ENCODE measurements around the gene ZNF146.

ZNF146 gene

DNA sequence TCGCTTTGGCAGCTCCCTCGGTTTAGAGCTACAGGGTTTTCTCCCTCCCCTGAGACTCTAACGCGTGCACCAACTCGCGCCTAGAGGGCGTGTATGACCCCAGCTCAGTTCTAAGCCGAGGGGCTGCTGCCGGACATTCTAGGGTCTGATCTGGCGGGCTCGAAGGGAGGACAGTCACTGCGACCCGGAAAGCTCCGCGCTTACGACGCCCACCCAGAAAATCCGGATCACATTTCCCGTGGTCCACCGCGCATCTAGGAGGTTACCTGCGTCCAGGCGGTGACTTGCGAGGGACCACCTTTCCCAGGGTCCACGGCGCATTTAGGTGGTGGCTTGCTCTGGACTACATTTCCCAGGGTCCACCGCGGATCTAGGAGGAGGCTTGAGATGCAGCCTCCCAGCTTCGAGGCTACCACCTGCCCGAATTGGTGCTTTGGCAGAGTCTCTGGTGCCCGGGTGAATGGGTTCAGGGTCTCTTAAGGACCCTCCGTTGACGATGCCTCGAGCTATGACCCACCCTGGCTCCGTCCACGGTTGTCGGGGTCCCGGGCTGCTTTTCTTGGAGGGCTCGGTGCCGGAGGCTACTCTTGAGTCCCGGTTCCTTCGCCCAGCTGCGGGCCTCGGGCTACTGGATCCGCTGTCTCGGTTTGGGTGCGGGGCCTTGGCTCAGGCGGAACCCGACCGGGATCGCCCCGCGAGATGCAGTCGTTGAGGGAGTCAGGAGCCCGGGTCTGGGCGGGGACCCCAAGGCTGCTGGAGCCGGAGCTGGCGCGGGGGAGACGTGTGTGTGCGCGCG lies 30.5 kb downstream of the ZNF146 start:
- Histone ChIP-seq H2BK15ac (ENCODE audit: low read depth, poor library complexity, severe bottlenecking) (no peak overlapping the region), H2AFZ (ENCODE audit: low read depth, low read length) (no peak overlapping the region), H3K9ac (ENCODE audit: low read length) (peak overlapping the region; percentile 65), H3K4ac (ENCODE audit: low read depth in 1 of 2, low read length in 2 of 2) (no peak overlapping the region), H3K79me1 (replicated peaks; ENCODE audit: low read length, poor library complexity, severe bottlenecking) (no peaks in the 10 kb centered on the region), H2BK120ac (ENCODE audit: low read depth, low read length) (no peak overlapping the region), H3K14ac (ENCODE audit: low read length in 2 of 2) (no peak overlapping the region), H3K9me3 (ENCODE audit: control insufficient read depth, low read length) (no peaks in the 10 kb centered on the region), H3K4me1 (ENCODE audit: control insufficient read depth, insufficient read depth, low read depth, low read length) (peaks cover 8% of the 10 kb centered on the region), H3K23ac (ENCODE audit: low read length in 2 of 2) (no peak overlapping the region), H3K36me3 (ENCODE audit: control insufficient read depth in 1 of 2, insufficient read depth in 2 of 2, low read depth in 1 of 2, low read length in 2 of 2) (peaks cover under 1 to 3% of the 10 kb centered on the region in 2 experiments), H3K27ac (ENCODE audit: low read length, poor library complexity, severe bottlenecking) (no peak overlapping the region), H3K18ac (ENCODE audit: low read depth in 1 of 2, low read length in 2 of 2) (no peak overlapping the region), H2BK5ac (ENCODE audit: low read depth, low read length, poor library complexity, severe bottlenecking) (no peak overlapping the region), H3K4me2 (ENCODE audit: low read length, poor library complexity, severe bottlenecking) (no peak overlapping the region), H4K8ac (ENCODE audit: low read length) (no peak overlapping the region), H2BK12ac (ENCODE audit: low read length in 2 of 2) (no peak overlapping the region), H3K27me3 (ENCODE audit: control insufficient read depth in 1 of 2, insufficient read depth in 1 of 2, low read length in 2 of 2) (peaks cover 5 to 15% of the 10 kb centered on the region in 2 experiments), H2AK5ac (ENCODE audit: low read length, severe bottlenecking) (no peak overlapping the region), H3K4me3 (ENCODE audit: insufficient read depth in 1 of 2, low read depth in 1 of 2, low read length in 2 of 2) (peak overlapping the region; percentile 18 to 76), H4K91ac (ENCODE audit: low read length) (no peak overlapping the region)
- no peak for DNase-seq
- WGBS: 41% methylated on average over 63 of the region's 63 CpGs

- WGBS: 92% methylated on average over 28 of the region's 29 CpGs
These were observed 31.1 kb downstream of the ZNF146 start for GRCh38 chr19:36246006-36246481.

GRCh38 chr19:36252047-36252446 lies 37.1 kb downstream of the ZNF146 start:
- no peaks in the 10 kb centered on the region for H3K4me1 ChIP-seq (ENCODE audit: control insufficient read depth, insufficient read depth, low read depth, low read length)
- no peak overlapping the region for H3K9ac ChIP-seq (ENCODE audit: low read length)
- no peak overlapping the region for H3K4ac ChIP-seq (ENCODE audit: low read depth in 1 of 2, low read length in 2 of 2)
- DNase-seq: no peak
- no peak overlapping the region for H3K27ac ChIP-seq (ENCODE audit: low read length, poor library complexity, severe bottlenecking)
- no peak overlapping the region for H2BK15ac ChIP-seq (ENCODE audit: low read depth, poor library complexity, severe bottlenecking)
- H3K14ac ChIP-seq (ENCODE audit: low read length in 2 of 2): no peak overlapping the region
- no peaks in the 10 kb centered on the region for H3K9me3 ChIP-seq (ENCODE audit: control insufficient read depth, low read length)
- no peaks in the 10 kb centered on the region for H3K79me1 ChIP-seq (replicated peaks; ENCODE audit: low read length, poor library complexity, severe bottlenecking)
- WGBS: no CpG with 5 or more reads among the region's 1 CpG
- H3K27me3 ChIP-seq (ENCODE audit: control insufficient read depth in 1 of 2, insufficient read depth in 1 of 2, low read length in 2 of 2): no peaks in the 10 kb centered on the region
- no peak overlapping the region for H3K4me3 ChIP-seq (ENCODE audit: insufficient read depth in 1 of 2, low read depth in 1 of 2, low read length in 2 of 2)
- H2BK12ac ChIP-seq (ENCODE audit: low read length in 2 of 2): no peak overlapping the region
- H3K36me3 ChIP-seq (ENCODE audit: control insufficient read depth in 1 of 2, insufficient read depth in 2 of 2, low read depth in 1 of 2, low read length in 2 of 2): peaks cover 0 to 10% of the 10 kb centered on the region in 2 experiments
- H3K4me2 ChIP-seq (ENCODE audit: low read length, poor library complexity, severe bottlenecking): no peak overlapping the region
- no peak overlapping the region for H3K18ac ChIP-seq (ENCODE audit: low read depth in 1 of 2, low read length in 2 of 2)
- H4K8ac ChIP-seq (ENCODE audit: low read length): no peak overlapping the region
- H2BK5ac ChIP-seq (ENCODE audit: low read depth, low read length, poor library complexity, severe bottlenecking): no peak overlapping the region
- H2AK5ac ChIP-seq (ENCODE audit: low read length, severe bottlenecking): no peak overlapping the region
- no peak overlapping the region for H3K23ac ChIP-seq (ENCODE audit: low read length in 2 of 2)
- no peak overlapping the region for H2AFZ ChIP-seq (ENCODE audit: low read depth, low read length)
- no peak overlapping the region for H2BK120ac ChIP-seq (ENCODE audit: low read depth, low read length)
- no peak overlapping the region for H4K91ac ChIP-seq (ENCODE audit: low read length)

More at GRCh38 chr19:36246006-36246481, 31.1 kb downstream of the ZNF146 start:
- no peak overlapping the region for H3K27ac ChIP-seq (ENCODE audit: low read length, poor library complexity, severe bottlenecking)
- peak overlapping the region in 1 of 2 experiments; percentile 76 for H3K4me3 ChIP-seq (ENCODE audit: insufficient read depth in 1 of 2, low read depth in 1 of 2, low read length in 2 of 2)
- peaks cover 0 to 3% of the 10 kb centered on the region in 2 experiments for H3K36me3 ChIP-seq (ENCODE audit: control insufficient read depth in 1 of 2, insufficient read depth in 2 of 2, low read depth in 1 of 2, low read length in 2 of 2)
- DNase-seq: no peak
- H3K4me2 ChIP-seq (ENCODE audit: low read length, poor library complexity, severe bottlenecking): no peak overlapping the region
- no peak overlapping the region for H2BK5ac ChIP-seq (ENCODE audit: low read depth, low read length, poor library complexity, severe bottlenecking)
- no peak overlapping the region for H2BK120ac ChIP-seq (ENCODE audit: low read depth, low read length)
- H2AK5ac ChIP-seq (ENCODE audit: low read length, severe bottlenecking): no peak overlapping the region
- no peak overlapping the region for H2BK12ac ChIP-seq (ENCODE audit: low read length in 2 of 2)
- H3K79me1 ChIP-seq (replicated peaks; ENCODE audit: low read length, poor library complexity, severe bottlenecking): no peaks in the 10 kb centered on the region
- peak overlapping the region; percentile 65 for H3K9ac ChIP-seq (ENCODE audit: low read length)
- H3K23ac ChIP-seq (ENCODE audit: low read length in 2 of 2): no peak overlapping the region
- H4K8ac ChIP-seq (ENCODE audit: low read length): no peak overlapping the region
- no peaks in the 10 kb centered on the region for H3K9me3 ChIP-seq (ENCODE audit: control insufficient read depth, low read length)
- H3K18ac ChIP-seq (ENCODE audit: low read depth in 1 of 2, low read length in 2 of 2): no peak overlapping the region
- H3K14ac ChIP-seq (ENCODE audit: low read length in 2 of 2): peak overlapping the region in 1 of 2 experiments; percentile 18
- peaks cover 5 to 15% of the 10 kb centered on the region in 2 experiments for H3K27me3 ChIP-seq (ENCODE audit: control insufficient read depth in 1 of 2, insufficient read depth in 1 of 2, low read length in 2 of 2)
- no peak overlapping the region for H2AFZ ChIP-seq (ENCODE audit: low read depth, low read length)
- H4K91ac ChIP-seq (ENCODE audit: low read length): peak overlapping the region; percentile 57
- no peak overlapping the region for H2BK15ac ChIP-seq (ENCODE audit: low read depth, poor library complexity, severe bottlenecking)
- H3K4me1 ChIP-seq (ENCODE audit: control insufficient read depth, insufficient read depth, low read depth, low read length): peaks cover 8% of the 10 kb centered on the region
- H3K4ac ChIP-seq (ENCODE audit: low read depth in 1 of 2, low read length in 2 of 2): no peak overlapping the region

DNA sequence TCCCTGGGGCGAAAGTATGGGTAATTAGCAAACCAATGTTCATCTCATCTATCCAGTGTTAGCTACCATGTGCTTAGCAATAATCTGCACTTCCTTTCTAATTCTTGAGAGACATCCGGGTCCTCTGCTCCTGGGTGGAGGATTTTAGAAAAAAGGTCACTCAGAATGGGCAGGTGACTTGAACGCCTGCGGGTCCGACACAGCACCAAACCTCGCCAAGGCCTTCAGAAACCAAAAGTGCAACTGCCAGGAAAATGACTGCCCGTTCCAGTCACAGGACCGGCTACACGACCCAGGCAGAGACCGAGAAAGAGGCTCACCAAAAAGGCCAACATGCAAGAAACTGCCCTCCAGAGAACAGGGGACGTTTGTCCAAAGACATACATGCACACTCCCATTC lies 39.9 kb downstream of the ZNF146 start:
- no peak overlapping the region for H3K9ac ChIP-seq (ENCODE audit: low read length)
- 92% methylated on average over 11 of the region's 11 CpGs for WGBS

More for the DNA sequence above, 39.9 kb downstream of the ZNF146 start:
- Histone ChIP-seq H2AK5ac (ENCODE audit: low read length, severe bottlenecking) (no peak overlapping the region), H3K9me3 (ENCODE audit: control insufficient read depth, low read length) (no peaks in the 10 kb centered on the region), H3K4me3 (ENCODE audit: insufficient read depth in 1 of 2, low read depth in 1 of 2, low read length in 2 of 2) (no peak overlapping the region), H4K8ac (ENCODE audit: low read length) (no peak overlapping the region), H3K79me1 (replicated peaks; ENCODE audit: low read length, poor library complexity, severe bottlenecking) (no peaks in the 10 kb centered on the region), H4K91ac (ENCODE audit: low read length) (no peak overlapping the region), H3K27ac (ENCODE audit: low read length, poor library complexity, severe bottlenecking) (no peak overlapping the region), H3K14ac (ENCODE audit: low read length in 2 of 2) (no peak overlapping the region), H2BK15ac (ENCODE audit: low read depth, poor library complexity, severe bottlenecking) (no peak overlapping the region), H2AFZ (ENCODE audit: low read depth, low read length) (no peak overlapping the region), H2BK5ac (ENCODE audit: low read depth, low read length, poor library complexity, severe bottlenecking) (no peak overlapping the region), H3K27me3 (ENCODE audit: control insufficient read depth in 1 of 2, insufficient read depth in 1 of 2, low read length in 2 of 2) (no peaks in the 10 kb centered on the region), H2BK120ac (ENCODE audit: low read depth, low read length) (no peak overlapping the region), H3K4me1 (ENCODE audit: control insufficient read depth, insufficient read depth, low read depth, low read length) (no peaks in the 10 kb centered on the region), H3K4me2 (ENCODE audit: low read length, poor library complexity, severe bottlenecking) (no peak overlapping the region), H3K18ac (ENCODE audit: low read depth in 1 of 2, low read length in 2 of 2) (no peak overlapping the region), H3K4ac (ENCODE audit: low read depth in 1 of 2, low read length in 2 of 2) (no peak overlapping the region), H3K23ac (ENCODE audit: low read length in 2 of 2) (no peak overlapping the region), H3K36me3 (ENCODE audit: control insufficient read depth in 1 of 2, insufficient read depth in 2 of 2, low read depth in 1 of 2, low read length in 2 of 2) (peaks cover 0 to 10% of the 10 kb centered on the region in 2 experiments), H2BK12ac (ENCODE audit: low read length in 2 of 2) (no peak overlapping the region)
- no peak for DNase-seq

Measured in mesenchymal stem cell (in vitro differentiated cells and primary cell).